ENCODE data around the gene SDK1.

SDK1 gene

DNA sequence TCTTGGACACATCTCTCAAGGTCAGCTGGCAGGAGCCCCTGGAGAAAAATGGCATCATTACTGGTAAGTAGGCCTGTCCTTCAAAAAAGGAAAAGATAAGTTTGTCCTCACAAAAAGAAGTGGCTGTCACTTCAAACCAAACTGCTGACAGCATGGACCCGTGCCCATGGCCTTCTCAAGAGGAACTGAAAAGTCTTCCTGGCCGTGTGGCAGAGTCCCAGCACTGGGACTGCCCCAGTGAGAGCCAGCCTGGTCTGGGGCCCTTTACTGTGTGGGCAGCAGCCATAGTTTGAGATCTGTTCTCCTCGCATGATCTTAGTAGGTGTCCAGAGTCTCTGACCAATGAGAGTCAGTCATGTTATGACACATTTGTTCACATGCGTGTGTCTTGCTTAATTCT lies 766.8 kb downstream of the SDK1 start:
- H3K4me1 ChIP-seq: no peaks in the 10 kb centered on the region
- H3K4me3 ChIP-seq (ENCODE audit: low read depth, low read length): no peak overlapping the region
- no peaks in the 10 kb centered on the region for H3K9me3 ChIP-seq
- no peaks in the 10 kb centered on the region for H3K27me3 ChIP-seq
- DNase-seq: no peak
- TF ChIP-seq, protein P1, sequence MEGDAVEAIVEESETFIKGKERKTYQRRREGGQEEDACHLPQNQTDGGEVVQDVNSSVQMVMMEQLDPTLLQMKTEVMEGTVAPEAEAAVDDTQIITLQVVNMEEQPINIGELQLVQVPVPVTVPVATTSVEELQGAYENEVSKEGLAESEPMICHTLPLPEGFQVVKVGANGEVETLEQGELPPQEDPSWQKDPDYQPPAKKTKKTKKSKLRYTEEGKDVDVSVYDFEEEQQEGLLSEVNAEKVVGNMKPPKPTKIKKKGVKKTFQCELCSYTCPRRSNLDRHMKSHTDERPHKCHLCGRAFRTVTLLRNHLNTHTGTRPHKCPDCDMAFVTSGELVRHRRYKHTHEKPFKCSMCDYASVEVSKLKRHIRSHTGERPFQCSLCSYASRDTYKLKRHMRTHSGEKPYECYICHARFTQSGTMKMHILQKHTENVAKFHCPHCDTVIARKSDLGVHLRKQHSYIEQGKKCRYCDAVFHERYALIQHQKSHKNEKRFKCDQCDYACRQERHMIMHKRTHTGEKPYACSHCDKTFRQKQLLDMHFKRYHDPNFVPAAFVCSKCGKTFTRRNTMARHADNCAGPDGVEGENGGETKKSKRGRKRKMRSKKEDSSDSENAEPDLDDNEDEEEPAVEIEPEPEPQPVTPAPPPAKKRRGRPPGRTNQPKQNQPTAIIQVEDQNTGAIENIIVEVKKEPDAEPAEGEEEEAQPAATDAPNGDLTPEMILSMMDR (IDR thresholded peaks at IDR 0.05; ENCODE audit: low read depth, low read length): no peak
- no peaks in the 10 kb centered on the region for H3K36me3 ChIP-seq

DNA sequence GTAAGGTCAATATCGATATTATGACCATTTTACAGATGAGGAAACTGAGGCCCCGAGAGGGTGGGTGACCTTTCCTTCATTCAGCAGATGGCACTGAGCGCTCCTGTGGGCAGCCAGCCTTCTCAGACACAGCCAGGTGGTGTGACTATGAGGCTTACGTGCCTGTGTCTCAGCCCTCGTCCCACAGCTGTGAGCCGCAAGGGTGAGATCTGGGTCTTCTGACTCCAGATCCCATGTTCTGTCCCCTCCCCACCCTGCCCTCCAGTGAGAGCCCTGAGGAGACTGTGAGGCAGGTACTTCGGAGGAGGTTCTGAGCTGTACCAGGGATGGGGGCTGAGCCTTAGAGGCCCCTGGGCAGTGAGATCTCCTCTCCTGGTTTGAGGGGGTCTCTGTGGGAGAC lies 767.2 kb downstream of the SDK1 start:
- TF ChIP-seq, protein P1 (IDR thresholded peaks at IDR 0.05; ENCODE audit: low read depth, low read length): no peak
- no peak for DNase-seq
- Histone ChIP-seq H3K4me3 (ENCODE audit: low read depth, low read length) (no peak overlapping the region), H3K4me1 (no peaks in the 10 kb centered on the region), H3K27me3 (no peaks in the 10 kb centered on the region), H3K36me3 (no peaks in the 10 kb centered on the region), H3K9me3 (no peaks in the 10 kb centered on the region)

DNA sequence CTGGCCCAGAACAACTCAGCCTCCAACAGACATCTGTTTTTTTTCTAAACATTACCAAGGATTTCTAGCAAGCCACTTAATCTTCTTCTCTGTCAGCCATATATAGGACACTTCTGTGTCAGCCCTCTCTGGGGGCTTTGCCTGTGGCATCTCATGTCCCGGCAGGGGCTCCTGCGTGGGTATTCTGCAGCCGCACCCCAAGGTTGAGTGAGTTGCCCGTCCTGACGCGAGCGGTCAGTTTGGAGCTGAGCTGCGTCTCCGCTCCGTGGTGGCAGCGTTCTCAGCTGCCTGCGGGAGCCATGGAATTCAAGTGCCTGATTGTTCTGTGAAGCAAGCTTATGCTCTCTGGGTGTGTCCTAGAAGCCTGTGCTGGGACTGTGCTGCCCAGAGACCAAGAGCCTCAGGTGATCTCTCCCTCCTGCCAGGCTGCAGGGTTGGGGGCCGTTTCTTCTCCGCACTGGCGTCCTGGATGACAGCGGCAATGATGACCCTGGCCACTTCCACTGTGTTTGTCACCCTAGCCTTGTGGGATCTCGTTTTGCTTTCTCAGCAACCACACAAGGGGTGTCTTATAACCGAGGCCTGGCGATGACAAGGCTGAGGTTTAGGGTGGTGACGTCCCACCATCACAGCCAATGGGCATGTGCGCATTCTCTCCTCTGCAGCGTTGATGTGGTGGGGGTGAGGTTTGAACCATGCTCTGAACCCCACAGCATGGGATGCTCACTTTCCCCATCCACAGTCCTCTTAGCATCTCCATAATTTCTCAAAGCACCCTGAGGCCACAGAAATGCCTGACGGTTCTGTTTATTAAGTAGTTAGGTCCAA lies 768.4 kb downstream of the SDK1 start:
- TF ChIP-seq, protein P1 (IDR thresholded peaks at IDR 0.05; ENCODE audit: low read depth, low read length): no peak
- Histone ChIP-seq H3K4me3 (ENCODE audit: low read depth, low read length) (no peak overlapping the region), H3K4me1 (no peaks in the 10 kb centered on the region), H3K27me3 (no peaks in the 10 kb centered on the region), H3K9me3 (no peaks in the 10 kb centered on the region), H3K36me3 (no peaks in the 10 kb centered on the region)
- DNase-seq: no peak

DNA sequence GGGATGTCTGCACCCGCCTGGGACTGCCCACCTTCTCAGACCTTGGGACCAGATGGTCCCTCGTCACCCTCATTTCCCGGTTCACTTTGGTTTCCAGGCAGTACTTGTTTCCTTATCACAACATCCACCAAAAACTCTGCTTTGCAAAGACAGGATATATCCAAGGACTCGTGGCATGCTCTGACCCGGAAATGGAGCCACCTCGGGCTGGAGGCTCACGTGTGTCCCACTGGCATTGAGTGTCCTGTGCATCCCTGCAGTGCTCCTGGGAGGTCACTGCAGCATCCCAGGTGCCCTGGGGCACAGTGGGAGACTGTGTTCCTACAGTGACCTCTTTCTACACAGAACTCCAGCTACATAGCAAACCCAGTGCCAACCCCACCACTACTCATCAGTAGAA lies 769.2 kb downstream of the SDK1 start:
- TF ChIP-seq, protein P1 (IDR thresholded peaks at IDR 0.05; ENCODE audit: low read depth, low read length): no peak
- Histone ChIP-seq H3K4me1 (no peaks in the 10 kb centered on the region), H3K9me3 (no peaks in the 10 kb centered on the region), H3K36me3 (no peaks in the 10 kb centered on the region), H3K27me3 (no peaks in the 10 kb centered on the region), H3K4me3 (ENCODE audit: low read depth, low read length) (no peak overlapping the region)
- no peak for DNase-seq

DNA sequence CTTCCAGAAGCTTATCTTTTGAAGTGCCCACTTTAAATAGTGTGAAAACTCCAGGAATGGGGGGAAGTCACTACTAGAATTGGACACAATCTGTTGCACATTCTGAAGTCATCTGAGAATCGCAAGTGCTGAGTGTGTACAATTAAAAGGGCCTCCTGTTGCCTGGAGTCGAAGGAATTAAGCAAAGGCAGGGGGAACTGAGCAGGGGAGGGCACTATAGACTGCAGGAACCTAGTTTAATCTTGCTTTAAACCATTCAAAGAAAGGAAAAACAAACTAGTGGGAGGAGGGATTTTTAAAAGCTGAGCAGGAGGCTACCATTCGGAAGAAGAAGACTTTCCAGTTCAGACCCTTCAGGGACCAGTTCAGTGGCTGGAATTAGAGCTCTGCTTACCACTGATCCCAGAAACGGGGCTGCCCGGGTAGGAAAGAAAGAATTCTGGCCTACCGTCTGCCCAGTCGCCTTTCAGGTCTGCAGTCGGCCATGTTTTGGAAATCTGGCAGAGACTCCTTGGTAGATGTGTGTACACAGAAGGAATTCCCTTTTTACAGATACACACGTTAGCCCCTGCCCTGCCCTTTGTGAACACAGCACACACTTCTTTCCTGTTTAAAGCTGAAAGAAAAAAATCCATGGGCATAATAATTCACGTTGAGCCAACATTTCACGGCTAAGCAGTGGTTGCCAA lies 770.5 kb downstream of the SDK1 start:
- no peaks in the 10 kb centered on the region for H3K27me3 ChIP-seq
- TF ChIP-seq, protein P1 (IDR thresholded peaks at IDR 0.05; ENCODE audit: low read depth, low read length): no peak
- H3K9me3 ChIP-seq: no peaks in the 10 kb centered on the region
- no peaks in the 10 kb centered on the region for H3K4me1 ChIP-seq
- H3K4me3 ChIP-seq (ENCODE audit: low read depth, low read length): no peak overlapping the region
- DNase-seq: no peak
- H3K36me3 ChIP-seq: no peaks in the 10 kb centered on the region
